Mesodermal cell (in vitro differentiated cells): ENCODE measurements around the gene ANKDD1B.

Experiments used
- H3K27ac ChIP-seq: 2 replicates; pipeline ENCODE4 v1.7.0; 2013; ENCODE audit warnings: mild to moderate bottlenecking, low read depth, low read length, moderate library complexity; ENCODE audit not compliant: severe bottlenecking
- H3K36me3 ChIP-seq: 2 replicates; pipeline ENCODE4 v1.7.1; 2013; ENCODE audit warnings: mild to moderate bottlenecking, low read length, moderate library complexity; ENCODE audit not compliant: control insufficient read depth, insufficient read depth
- H3K4me1 ChIP-seq: one replicate; pipeline ENCODE4 v1.7.1; 2013; ENCODE audit warnings: mild to moderate bottlenecking, low read length; ENCODE audit not compliant: insufficient read depth, control insufficient read depth, poor library complexity, severe bottlenecking
- H3K4me3 ChIP-seq: 2 replicates; pipeline ENCODE4 v1.7.0; 2013; ENCODE audit warnings: low read length, control low read depth, mild to moderate bottlenecking; ENCODE audit not compliant: insufficient read depth, poor library complexity, severe bottlenecking; ENCODE audit errors: extremely low read depth
- H3K9me3 ChIP-seq: 2 replicates; pipeline ENCODE4 v1.7.1; 2013; ENCODE audit warnings: mild to moderate bottlenecking, low read length, moderate library complexity; ENCODE audit not compliant: control insufficient read depth
- WGBS, 2 experiments: methylation state at CpG; one replicate each; pipeline ENCODE4 v1.1.5; 2013; ENCODE audit warnings: missing lambda C conversion rate in 2 of 2; ENCODE audit not compliant: insufficient coverage in 2 of 2; 5-methylcytosine and 5-hydroxymethylcytosine counted together

The ANKDD1B gene

DNA sequence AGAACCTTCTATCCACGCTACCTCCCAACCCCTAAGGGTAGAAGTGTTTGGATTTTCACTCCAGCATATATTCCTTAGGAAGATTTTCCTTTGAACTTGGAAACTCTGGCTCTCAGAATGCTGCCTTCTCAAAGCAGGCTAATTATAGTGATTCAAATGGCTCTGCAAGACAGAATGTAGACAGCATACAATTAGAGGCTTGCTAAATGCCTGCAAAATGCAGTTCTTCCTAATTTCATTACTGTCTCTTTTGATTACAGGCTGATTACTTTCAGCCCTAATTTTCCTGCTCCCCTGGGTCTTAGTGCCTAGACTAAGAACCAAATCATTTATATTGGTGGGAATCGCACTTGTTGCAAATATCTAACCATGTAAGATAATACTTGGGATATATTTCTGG lies 50.8 kb downstream of the ANKDD1B start:
- Histone ChIP-seq H3K36me3 (no peaks in the 10 kb centered on the region), H3K4me1 (no peaks in the 10 kb centered on the region), H3K4me3 (no peak overlapping the region), H3K27ac (no peak overlapping the region), H3K9me3 (no peaks in the 10 kb centered on the region)
- WGBS, 2 experiments, result 83% methylated on average over 1 of the region's 2 CpGs; no CpG with 5 or more reads in 1 of the 2 experiments

- no peak overlapping the region for H3K27ac ChIP-seq
- no peaks in the 10 kb centered on the region for H3K9me3 ChIP-seq
- WGBS, 2 experiments, result 82 to 89% methylated on average over 11 to 12 of the region's 12 CpGs
- H3K4me3 ChIP-seq, result no peak overlapping the region
- no peaks in the 10 kb centered on the region for H3K36me3 ChIP-seq
- H3K4me1 ChIP-seq, result peaks cover 5% of the 10 kb centered on the region
Measured at GRCh38 chr5:75663579-75664284, 52.5 kb downstream of the ANKDD1B start.

DNA sequence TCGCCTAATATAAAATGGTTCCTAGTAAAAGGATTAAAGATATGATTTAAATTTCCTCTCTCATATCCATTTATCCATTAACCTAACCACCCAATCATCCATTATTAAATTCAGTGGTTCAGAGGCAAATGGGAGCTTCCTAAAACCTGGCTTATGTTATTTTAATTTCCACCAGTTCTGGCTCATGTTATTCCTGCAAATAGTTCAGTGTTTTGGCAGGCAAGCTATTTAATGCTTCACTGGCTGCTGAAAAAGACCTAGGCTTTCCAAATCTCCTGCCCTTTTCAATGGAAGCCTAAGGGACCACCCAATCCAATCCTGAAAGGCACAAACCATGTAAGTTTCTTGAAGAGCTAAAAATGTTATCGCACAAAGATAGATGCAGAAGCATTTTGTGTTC lies 53.7 kb downstream of the ANKDD1B start:
- H3K27ac ChIP-seq, result no peak overlapping the region
- no peak overlapping the region for H3K4me3 ChIP-seq
- WGBS, 2 experiments, result no CpG with 5 or more reads among the region's 2 CpGs
- H3K9me3 ChIP-seq, result no peaks in the 10 kb centered on the region
- no peaks in the 10 kb centered on the region for H3K36me3 ChIP-seq
- H3K4me1 ChIP-seq, result peaks cover 13% of the 10 kb centered on the region

DNA sequence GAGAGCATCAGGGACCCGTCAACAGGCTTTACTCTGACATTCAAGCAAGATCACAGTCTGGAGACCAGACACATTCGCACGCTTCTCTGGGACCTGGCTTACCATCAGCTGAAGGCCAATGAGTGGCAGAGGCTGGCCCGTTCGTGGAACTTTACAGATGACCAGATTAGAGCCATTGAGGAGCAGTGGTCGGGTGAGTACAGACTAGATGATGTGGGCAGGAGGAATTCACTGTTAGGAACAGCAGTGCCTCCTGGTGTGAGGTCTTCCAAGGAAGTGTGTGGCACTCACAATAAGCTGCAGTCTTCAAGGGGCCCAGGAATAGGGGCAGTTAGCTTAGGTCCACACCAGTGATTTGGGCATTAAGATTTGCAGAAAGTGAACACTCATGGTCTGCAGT lies 55.5 kb downstream of the ANKDD1B start:
- WGBS, 2 experiments, result 79 to 87% methylated on average over 5 to 6 of the region's 6 CpGs
- H3K36me3 ChIP-seq, result no peaks in the 10 kb centered on the region
- H3K4me3 ChIP-seq, result no peak overlapping the region
- H3K4me1 ChIP-seq, result peaks cover 13% of the 10 kb centered on the region
- no peaks in the 10 kb centered on the region for H3K9me3 ChIP-seq
- no peak overlapping the region for H3K27ac ChIP-seq

GRCh38 chr5:75667586-75667985 lies 56.3 kb downstream of the ANKDD1B start:
- Histone ChIP-seq H3K4me1 (peaks cover 13% of the 10 kb centered on the region), H3K9me3 (no peaks in the 10 kb centered on the region), H3K27ac (no peak overlapping the region), H3K36me3 (peaks cover 4% of the 10 kb centered on the region), H3K4me3 (no peak overlapping the region)
- WGBS, 2 experiments, result 80% methylated on average over 1 of the region's 2 CpGs; no CpG with 5 or more reads in 1 of the 2 experiments

DNA sequence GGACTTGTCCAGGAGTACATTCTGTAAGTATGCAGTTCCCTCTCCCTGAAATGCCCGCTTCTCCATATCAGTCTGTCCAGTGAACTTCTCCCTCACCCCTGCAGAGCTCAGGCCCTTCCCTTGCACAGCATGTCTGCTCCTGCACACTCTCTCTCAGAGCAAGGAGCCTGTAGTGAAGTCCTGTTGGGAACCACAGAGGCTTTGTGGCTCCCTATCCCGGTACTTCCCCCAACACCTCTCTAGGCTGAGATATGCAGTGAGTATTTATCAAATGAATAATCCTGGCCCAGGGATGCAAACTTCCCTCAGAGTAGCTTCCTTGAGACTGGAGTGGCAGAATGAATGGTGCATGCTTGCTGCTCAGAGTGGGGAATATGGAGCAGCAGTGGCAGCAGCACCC lies 57.2 kb downstream of the ANKDD1B start:
- Histone ChIP-seq H3K36me3 (peaks cover 9% of the 10 kb centered on the region), H3K4me1 (peaks cover 13% of the 10 kb centered on the region), H3K27ac (peak overlapping the region; percentile 31), H3K9me3 (no peaks in the 10 kb centered on the region), H3K4me3 (no peak overlapping the region)
- WGBS, 2 experiments, result 100% methylated on average over 1 of the region's 2 CpGs; no CpG with 5 or more reads in 1 of the 2 experiments

DNA sequence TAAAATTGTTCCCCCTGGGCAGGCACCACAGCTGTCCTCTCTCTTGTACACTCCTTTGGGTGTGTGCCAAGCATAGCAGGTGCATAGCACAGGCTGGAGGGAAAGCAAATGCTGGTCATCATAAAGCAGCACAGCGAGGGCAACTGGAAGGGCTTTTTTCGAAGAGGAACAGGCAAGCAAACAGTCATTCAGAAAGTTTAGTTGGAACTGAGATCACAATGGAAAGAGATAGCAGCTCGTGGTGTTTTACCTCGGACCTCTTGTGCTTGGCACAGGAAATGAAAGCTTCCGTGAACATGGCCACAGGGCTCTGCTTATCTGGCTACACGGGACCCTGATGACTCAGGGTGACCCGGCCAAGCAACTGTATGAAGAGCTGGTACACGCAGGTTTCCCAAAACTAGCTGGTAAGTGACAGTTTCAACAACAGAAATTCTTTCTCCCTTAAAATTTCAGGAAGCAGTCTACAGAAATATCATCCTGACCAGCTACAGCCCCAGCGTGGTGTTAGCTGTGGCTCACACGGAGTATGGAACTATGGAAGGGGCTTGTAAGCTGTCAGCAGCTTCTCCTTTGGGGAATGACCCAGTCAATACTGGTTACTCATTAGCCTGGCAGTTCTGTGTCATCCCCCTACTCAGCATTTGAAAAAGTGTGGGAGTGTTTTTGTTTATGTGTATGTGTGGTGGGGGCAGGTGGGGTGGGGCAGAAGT lies 57.9 kb downstream of the ANKDD1B start:
- no peak overlapping the region for H3K4me3 ChIP-seq
- H3K4me1 ChIP-seq, result peaks cover 13% of the 10 kb centered on the region
- H3K9me3 ChIP-seq, result no peaks in the 10 kb centered on the region
- WGBS, 2 experiments, result 49 to 67% methylated on average over 8 of the region's 10 CpGs
- H3K36me3 ChIP-seq, result peaks cover 12% of the 10 kb centered on the region
- H3K27ac ChIP-seq, result peak overlapping the region; percentile 61

- Histone ChIP-seq H3K4me3 (no peak overlapping the region), H3K27ac (no peak overlapping the region), H3K4me1 (peaks cover 13% of the 10 kb centered on the region), H3K36me3 (peaks cover 21% of the 10 kb centered on the region), H3K9me3 (no peaks in the 10 kb centered on the region)
- WGBS, 2 experiments, result 100% methylated on average over 2 of the region's 3 CpGs
Measured at GRCh38 chr5:75670577-75670976, 59.3 kb downstream of the ANKDD1B start.

DNA sequence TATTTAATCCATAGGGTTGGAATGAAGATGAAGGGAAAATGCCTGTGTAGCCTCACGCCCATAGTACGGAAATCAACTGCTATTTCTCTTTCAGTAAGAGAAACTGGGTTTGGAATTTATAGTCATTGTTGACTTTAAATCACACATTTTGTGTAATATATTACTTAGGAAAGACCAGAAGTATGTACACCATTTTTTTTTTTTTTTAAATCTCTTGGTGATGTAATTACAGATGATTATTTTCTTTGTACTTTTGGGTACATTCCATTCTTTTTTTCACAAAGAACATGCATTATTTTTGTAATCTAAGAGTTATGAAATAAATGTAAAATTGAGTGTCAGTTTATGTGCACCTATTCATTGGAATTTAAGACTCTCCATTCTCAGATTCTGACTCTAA lies 60.3 kb downstream of the ANKDD1B start:
- Histone ChIP-seq H3K4me3 (no peak overlapping the region), H3K9me3 (no peaks in the 10 kb centered on the region), H3K36me3 (peaks cover 21% of the 10 kb centered on the region), H3K27ac (no peak overlapping the region), H3K4me1 (peaks cover 13% of the 10 kb centered on the region)
- no CpG with 5 or more reads among the region's 2 CpGs for WGBS, 2 experiments

DNA sequence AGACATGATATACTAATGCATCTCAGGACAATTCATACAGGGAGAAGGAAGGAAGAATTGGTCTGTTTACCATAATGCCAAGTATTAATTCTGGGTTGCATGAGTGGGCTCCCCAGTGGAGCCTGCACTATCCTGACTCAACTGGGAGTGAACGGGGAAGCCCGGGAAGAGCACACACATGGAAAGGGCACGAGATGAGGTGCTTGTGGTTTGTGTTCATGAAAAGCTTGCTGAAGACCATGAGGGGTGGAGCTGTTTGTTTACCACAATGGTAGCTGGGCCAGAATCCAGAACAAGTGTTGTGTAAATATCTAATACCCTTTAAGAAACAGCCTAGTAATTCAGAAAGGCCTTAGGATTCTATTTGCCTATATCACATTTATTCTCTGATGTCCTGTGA lies 61.4 kb downstream of the ANKDD1B start:
- Histone ChIP-seq H3K27ac (no peak overlapping the region), H3K4me1 (peaks cover 13% of the 10 kb centered on the region), H3K9me3 (no peaks in the 10 kb centered on the region), H3K36me3 (peaks cover 21% of the 10 kb centered on the region), H3K4me3 (no peak overlapping the region)
- WGBS, 2 experiments, result 91 to 100% methylated on average over 2 of the region's 3 CpGs

DNA sequence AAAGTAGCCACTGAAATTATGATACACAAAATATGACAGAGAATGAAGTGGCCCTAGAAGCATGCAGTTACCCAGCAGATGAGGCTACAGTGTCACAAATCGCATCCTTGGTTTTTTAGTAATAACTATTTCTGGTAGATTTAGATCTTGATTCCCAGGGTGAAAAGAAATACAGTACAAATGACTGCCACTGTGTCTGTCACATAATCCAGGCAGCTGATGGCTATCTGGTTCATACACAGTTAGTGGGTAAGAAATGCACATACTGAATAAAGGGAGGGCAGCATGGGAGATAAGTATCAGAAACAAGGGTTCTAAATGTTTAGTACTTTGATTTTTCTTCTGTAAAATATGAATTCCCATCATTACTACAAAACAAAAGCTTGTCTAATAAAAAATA lies 64.5 kb downstream of the ANKDD1B start:
- WGBS, 2 experiments, result 80% methylated on average over 1 of the region's 1 CpG; no CpG with 5 or more reads in 1 of the 2 experiments
- Histone ChIP-seq H3K4me1 (no peaks in the 10 kb centered on the region), H3K27ac (no peak overlapping the region), H3K9me3 (no peaks in the 10 kb centered on the region), H3K4me3 (no peak overlapping the region), H3K36me3 (peaks cover 21% of the 10 kb centered on the region)
